NCI-H146 treated with DMSO at 0.1 percent for 48 hours (cell line): ENCODE measurements around the gene CTNNA2.

Experiments used
- DNase-seq: peaks from one replicate; lab custom pipeline; 2025; ENCODE audit not compliant: unreplicated experiment; lab: John Stamatoyannopoulos, UW

CTNNA2 gene

GRCh38 chr2:80437959-80438358 is 925.1 kb downstream of the CTNNA2 start:
- DNase-seq = no peak

GRCh38 chr2:80438686-80439085 is 925.8 kb downstream of the CTNNA2 start:
- no peak for DNase-seq

- DNase-seq = no peak
Measured at GRCh38 chr2:80454628-80455027, 941.8 kb downstream of the CTNNA2 start.

- no peak for DNase-seq
Measured at GRCh38 chr2:80459028-80459427, 946.2 kb downstream of the CTNNA2 start.

- DNase-seq = no peak
Measured at GRCh38 chr2:80461505-80462197, 948.8 kb downstream of the CTNNA2 start.

GRCh38 chr2:80462654-80463053 is 949.8 kb downstream of the CTNNA2 start:
- no peak for DNase-seq

- no peak for DNase-seq
Measured at GRCh38 chr2:80464275-80464674, 951.4 kb downstream of the CTNNA2 start.

- no peak for DNase-seq
Measured at GRCh38 chr2:80467262-80467811, 954.5 kb downstream of the CTNNA2 start.

- DNase-seq = no peak
Measured at GRCh38 chr2:80469428-80469827, 956.6 kb downstream of the CTNNA2 start.

GRCh38 chr2:80473069-80473468 is 960.2 kb downstream of the CTNNA2 start:
- no peak for DNase-seq

- DNase-seq = no peak
Measured at GRCh38 chr2:80473796-80474195, 960.9 kb downstream of the CTNNA2 start.

- no peak for DNase-seq
Measured at GRCh38 chr2:80475970-80476369, 963.1 kb downstream of the CTNNA2 start.

- DNase-seq = no peak
Measured at GRCh38 chr2:80476535-80477117, 963.8 kb downstream of the CTNNA2 start.

GRCh38 chr2:80482276-80482675 is 969.4 kb downstream of the CTNNA2 start:
- no peak for DNase-seq

- no peak for DNase-seq
Measured at GRCh38 chr2:80489717-80490116, 976.9 kb downstream of the CTNNA2 start.

GRCh38 chr2:80490964-80491363 is 978.1 kb downstream of the CTNNA2 start:
- no peak for DNase-seq

GRCh38 chr2:80496346-80496745 is 983.5 kb downstream of the CTNNA2 start:
- DNase-seq = no peak

GRCh38 chr2:80496775-80497174 is 983.9 kb downstream of the CTNNA2 start:
- no peak for DNase-seq

GRCh38 chr2:80499095-80499494 is 986.2 kb downstream of the CTNNA2 start:
- no peak for DNase-seq

- DNase-seq = no peak
Measured at GRCh38 chr2:80501874-80502624, 989.2 kb downstream of the CTNNA2 start.

GRCh38 chr2:80506563-80506962 is 993.7 kb downstream of the CTNNA2 start:
- DNase-seq = no peak

GRCh38 chr2:80510716-80511115 is 997.9 kb downstream of the CTNNA2 start:
- no peak for DNase-seq
